GM18873 (cell line): ENCODE measurements around the gene TRPC4AP.
"Not testable (repeated sequence)": the region's sequence is repeated elsewhere in the genome, so short reads cannot be mapped to it uniquely, and the experiment has no call there.

Experiments
- ATAC-seq: cut with Tn5 transposase; IDR thresholded peaks from one replicate; pipeline ENCODE4 v1.9.1; 2021; ENCODE audit warnings: mild to moderate bottlenecking, moderate library complexity, moderate number of reproducible peaks; ENCODE audit not compliant: unreplicated experiment, low FRiP score

Gene TRPC4AP

DNA sequence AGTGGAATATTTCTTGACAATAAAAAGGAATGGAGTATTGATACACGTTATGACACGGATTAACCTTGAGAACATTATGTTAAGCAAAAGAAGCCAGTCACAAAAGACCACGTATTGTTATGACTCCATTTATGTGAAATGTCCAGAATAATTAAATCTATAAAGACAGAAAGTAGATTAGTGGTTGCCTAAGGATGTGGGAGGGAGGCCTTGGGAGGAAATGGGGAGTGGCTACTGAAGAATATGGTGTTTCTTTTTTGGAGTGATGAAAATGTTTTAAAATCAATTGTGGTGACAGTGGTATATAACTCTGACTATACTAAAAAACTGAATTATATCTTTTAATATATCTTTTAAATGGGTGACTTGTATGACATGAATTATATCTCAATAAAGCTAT, 30.1 kb downstream of the TRPC4AP start:
- no peak for ATAC-seq

GRCh38 chr20:35060168-35060567, 32.4 kb downstream of the TRPC4AP start:
- ATAC-seq: no peak

DNA sequence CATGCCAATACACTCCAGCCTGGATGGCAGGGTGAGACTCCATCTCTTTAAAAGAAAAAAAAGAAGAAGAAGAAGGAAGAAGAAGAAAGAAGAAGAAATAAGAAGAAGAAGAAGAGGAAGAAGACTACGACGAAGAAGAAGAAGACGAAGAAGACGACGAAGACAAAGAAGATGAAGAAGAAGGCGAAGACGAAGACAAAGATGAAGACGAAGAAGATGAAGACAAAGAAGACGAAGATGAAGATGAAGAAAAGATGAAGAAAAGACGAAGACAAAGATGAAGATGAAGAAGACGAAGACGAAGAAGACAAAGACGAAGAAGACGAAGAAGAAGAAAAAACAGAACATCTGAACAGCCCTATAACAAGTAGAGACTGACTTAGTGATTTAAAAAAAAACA, 33.0 kb downstream of the TRPC4AP start:
- ATAC-seq: no peak

GRCh38 chr20:35059110-35059509, 33.5 kb downstream of the TRPC4AP start:
- ATAC-seq: no peak

DNA sequence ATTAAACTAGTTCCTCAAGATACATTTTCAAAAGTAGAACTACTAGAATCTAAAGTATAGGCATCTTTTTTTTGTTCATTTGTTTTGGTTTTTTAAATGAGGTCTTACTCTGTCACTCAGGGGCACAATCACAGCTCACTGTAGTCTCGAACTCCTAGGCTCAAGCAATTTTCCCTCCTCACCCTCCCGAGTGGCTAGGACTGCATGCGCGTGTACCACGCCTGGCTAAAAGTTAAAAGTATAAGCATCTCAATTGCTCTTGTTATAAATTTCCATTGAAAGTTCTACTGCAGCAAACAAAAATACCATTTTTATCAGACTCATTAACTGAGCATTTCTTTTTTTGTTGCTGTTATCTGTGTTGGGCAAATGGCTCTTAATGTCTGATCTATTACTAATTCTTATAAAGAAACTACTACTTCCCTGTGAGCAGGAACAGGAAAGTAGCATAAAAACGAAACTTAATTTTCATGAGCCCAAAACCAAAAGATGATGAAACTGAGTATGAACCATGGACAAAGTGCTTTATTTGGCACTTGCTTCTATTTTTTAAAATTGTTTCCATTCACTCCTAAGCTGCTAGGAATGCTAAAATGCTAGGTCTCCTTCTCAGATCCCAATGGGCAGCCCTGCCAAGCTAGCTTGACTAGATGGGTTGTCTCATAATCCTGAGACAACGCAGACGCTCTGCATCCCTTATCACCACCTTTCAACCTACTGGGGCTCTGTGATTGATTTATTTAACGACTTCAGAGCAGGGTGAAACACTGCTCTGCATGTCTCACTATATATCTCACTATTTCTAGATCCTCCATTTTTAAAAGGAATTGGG, 36.9 kb downstream of the TRPC4AP start:
- peak; percentile 49 for ATAC-seq

GRCh38 chr20:35054814-35055213, 37.8 kb downstream of the TRPC4AP start:
- no peak for ATAC-seq

DNA sequence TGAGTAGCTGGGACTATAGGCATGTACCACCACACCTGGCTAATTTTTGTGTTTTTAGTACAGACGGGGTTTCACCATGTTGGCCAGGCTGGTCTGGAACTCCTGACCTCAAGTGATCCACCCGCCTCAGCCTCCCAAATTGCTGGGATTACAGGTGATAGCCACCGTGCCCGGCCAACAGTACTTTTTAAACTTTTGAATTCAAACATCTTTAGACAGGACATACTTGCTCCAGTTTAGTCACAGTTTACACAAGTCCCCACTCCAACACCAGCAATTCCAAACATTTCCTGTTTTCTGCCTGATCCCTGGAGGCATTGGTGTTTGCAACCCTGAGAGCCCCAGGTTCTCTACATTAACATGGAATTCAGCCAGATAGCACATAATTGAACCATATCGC, 40.0 kb downstream of the TRPC4AP start:
- not testable (repeated sequence) for ATAC-seq

DNA sequence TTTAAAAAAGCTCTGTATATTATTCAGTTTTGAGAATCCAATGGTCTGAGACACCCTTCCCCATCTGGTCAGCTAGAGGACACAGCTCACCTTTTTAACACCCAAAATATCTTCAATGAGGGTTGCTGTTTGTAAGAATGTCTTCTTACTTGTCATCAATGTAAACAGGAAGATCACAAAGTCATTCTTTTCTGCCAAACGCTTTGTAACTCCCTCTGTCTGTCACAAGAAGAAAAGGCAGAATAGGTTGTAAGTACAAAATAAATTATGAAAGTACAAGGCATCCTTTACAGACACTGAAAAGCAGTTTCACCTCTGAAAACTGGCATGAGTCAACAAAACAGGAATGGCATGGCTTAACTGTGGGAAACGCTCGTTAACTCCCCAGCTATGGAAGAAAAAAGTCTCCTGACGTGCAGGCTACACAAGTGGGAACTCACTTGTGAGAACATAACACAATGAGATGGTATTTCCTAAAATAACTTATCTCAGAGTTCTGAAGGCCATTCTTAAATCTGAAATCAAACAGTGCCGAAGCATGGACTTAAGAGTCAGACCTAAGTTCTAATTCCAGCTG, 42.7 kb downstream of the TRPC4AP start:
- ATAC-seq: no peak

DNA sequence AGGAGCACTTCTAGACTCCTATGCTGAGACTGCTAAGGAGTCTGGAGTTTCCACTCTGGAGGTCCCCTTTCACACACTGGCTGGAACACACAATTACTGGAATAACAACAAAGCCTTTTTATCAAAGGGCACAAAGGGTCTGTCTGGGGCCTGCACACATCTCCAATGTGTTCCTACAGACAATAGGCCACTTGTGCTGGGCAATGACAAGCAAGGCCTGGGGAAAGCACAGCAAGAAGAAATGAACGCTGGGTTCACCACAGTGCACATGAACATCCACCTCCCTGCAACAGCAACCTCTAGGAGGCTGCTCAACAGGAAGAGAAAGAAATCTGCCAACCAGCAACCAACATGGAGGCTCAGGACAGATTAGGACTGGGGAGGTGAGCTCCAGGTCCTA, 43.9 kb downstream of the TRPC4AP start:
- ATAC-seq: no peak

GRCh38 chr20:35042268-35042667, 50.3 kb downstream of the TRPC4AP start:
- ATAC-seq: no peak

DNA sequence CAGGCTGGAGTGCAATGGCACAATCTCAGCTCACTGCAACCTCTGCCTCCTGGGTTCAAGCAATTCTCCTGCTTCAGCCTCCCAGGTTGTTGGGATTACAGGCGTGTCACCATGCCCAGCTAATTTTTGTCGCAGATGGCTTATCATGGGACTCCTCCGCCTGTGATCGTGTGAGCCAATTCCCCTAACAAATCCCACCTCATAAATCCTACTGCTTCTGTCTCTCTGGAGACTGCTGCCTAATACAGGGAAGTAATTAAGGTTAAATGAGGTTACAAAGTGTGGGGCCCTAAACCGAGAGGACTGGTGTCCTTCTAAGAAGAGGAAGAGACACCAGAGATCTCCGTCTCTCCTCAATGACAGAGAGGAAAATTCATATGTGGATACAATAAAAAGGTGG, 52.0 kb downstream of the TRPC4AP start:
- ATAC-seq: no peak

- ATAC-seq: no peak
Observed at GRCh38 chr20:35039846-35040489, 52.6 kb downstream of the TRPC4AP start.

DNA sequence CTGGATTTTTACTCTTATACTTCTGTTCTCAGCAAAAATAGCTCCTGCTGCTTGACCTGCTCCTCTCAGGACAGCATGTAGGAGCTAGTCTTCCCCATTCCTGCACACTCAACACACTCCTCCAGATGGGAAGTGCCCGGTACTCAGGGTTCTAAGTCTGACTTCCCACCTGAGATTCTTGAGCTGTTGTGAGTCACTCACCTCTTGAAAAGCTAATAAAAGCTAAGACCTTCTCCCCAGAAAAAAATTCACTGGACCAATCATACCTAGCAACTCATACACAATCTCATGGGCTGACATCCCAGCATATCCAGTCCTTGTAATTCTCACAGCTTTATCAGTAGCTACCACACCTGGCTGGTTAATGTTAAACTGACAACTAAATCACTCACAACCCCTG, 53.5 kb downstream of the TRPC4AP start:
- ATAC-seq: no peak

DNA sequence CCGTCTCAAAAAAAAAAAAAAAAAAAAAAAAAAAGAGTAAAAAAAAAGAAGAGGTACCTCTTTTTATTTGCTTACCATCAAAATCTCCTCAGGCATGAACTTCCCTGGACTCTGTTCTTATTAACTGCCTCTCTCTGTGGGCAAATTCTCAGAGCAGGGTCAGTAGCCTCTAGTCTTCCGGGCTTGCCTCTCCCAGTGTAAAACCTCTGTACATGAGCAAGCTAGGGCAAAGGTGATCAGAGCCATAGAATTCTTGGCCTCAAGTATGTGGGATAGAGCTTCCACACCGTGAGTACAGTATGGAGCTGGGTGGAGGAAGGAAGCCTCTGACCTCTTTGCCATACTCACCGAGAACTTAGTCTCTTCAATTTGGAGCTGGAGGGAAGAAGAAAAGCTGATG, 58.5 kb downstream of the TRPC4AP start:
- no peak for ATAC-seq

DNA sequence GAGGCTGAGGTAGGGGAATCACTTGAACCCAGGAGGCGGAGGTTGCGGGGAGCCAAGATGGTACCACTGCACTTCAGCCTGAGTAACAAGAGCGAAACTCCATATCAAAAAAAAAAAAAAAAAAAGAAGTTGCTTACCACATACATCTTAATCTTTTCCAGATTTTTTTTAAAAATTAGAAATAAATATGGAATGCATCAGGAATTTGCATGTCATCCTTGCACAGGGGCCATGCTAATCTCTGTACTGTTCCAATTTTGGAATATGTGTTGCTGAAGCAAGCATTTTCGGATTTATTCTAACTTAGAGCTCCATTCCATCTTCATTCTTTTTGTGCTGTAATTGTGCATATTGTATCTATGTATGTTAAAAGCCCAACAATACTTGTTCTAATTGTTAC, 62.5 kb downstream of the TRPC4AP start:
- ATAC-seq: no peak

GRCh38 chr20:35027301-35027700, 65.3 kb downstream of the TRPC4AP start:
- ATAC-seq: no peak

GRCh38 chr20:35025116-35025515, 67.5 kb downstream of the TRPC4AP start:
- ATAC-seq: no peak

- ATAC-seq: no peak
Observed at GRCh38 chr20:35023624-35024023, 69.0 kb downstream of the TRPC4AP start.

DNA sequence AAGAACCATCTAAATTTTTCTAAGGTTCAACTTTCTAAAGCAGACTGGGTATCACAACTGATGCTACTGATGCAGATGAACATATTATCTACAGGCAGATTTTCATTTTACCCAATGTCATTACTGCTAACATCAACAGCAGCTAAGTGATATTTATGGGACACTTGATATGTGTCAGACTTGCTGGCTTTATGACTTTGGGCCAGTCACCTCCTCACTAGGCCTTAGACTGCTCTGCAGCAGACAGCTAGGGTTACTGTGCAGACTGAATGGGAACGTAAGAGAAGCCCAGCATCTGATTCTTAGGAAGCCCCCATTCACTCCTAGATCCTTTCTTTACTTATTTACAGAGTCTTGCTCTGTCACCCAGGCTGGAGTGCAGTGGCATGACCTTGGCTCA, 70.8 kb downstream of the TRPC4AP start:
- ATAC-seq: no peak

- no peak for ATAC-seq
Observed at GRCh38 chr20:35021063-35021462, 71.5 kb downstream of the TRPC4AP start.

- ATAC-seq: no peak
Observed at GRCh38 chr20:35020108-35020928, 72.3 kb downstream of the TRPC4AP start.
